ENCODE data around the gene C1QTNF12.

C1QTNF12 gene

DNA sequence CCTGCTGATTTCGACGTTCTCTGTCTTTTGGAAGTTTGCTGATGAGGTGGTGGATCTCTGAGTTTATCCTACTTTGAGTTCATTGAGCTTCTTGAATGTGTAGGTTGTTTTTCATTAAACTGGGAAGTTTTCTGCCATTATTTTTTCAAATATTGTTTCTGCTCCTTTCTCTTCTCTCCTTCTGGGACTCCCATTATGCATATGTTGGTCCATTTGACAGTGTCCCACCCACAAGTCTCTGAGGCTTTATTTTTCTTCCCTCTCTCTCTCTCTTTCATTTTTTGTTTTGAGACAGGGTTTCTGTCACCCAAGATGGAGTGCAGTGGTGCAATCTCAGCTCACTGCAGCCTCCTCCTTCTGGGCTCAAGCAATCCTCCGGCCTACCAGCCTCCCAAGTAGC lies 51.8 kb downstream of the C1QTNF12 start:
- TF ChIP-seq, protein P1, sequence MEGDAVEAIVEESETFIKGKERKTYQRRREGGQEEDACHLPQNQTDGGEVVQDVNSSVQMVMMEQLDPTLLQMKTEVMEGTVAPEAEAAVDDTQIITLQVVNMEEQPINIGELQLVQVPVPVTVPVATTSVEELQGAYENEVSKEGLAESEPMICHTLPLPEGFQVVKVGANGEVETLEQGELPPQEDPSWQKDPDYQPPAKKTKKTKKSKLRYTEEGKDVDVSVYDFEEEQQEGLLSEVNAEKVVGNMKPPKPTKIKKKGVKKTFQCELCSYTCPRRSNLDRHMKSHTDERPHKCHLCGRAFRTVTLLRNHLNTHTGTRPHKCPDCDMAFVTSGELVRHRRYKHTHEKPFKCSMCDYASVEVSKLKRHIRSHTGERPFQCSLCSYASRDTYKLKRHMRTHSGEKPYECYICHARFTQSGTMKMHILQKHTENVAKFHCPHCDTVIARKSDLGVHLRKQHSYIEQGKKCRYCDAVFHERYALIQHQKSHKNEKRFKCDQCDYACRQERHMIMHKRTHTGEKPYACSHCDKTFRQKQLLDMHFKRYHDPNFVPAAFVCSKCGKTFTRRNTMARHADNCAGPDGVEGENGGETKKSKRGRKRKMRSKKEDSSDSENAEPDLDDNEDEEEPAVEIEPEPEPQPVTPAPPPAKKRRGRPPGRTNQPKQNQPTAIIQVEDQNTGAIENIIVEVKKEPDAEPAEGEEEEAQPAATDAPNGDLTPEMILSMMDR (IDR thresholded peaks at IDR 0.05; ENCODE audit: unreplicated experiment in 3 of 3): no peak
- no peak overlapping the region for H3K4me3 Mint-ChIP-seq
- no peak overlapping the region for H3K27ac Mint-ChIP-seq

More for the DNA sequence above, 51.8 kb downstream of the C1QTNF12 start:
- Mint-ChIP-seq H3K36me3 (ENCODE audit: low read depth) (peaks cover 13% of the 10 kb centered on the region), H3K9me3 (peaks cover 26% of the 10 kb centered on the region), H3K4me1 (no peaks in the 10 kb centered on the region), H3K27me3 (ENCODE audit: low read depth) (peaks cover 8% of the 10 kb centered on the region)

Data from nephron (organoid).